Measurements from ENCODE around the gene TTC16.

GRCh38 chr9:127755061-127756060, 39.5 kb downstream of the TTC16 start:
- TF ChIP-seq CTCF (IDR thresholded peaks at IDR 0.05; ENCODE audit: low read depth, low read length): no peak
- no peak for TF ChIP-seq POLR2A (IDR thresholded peaks at IDR 0.05; ENCODE audit: extremely low read depth, insufficient read length)
- TF ChIP-seq MYC (IDR thresholded peaks at IDR 0.05; ENCODE audit: low read depth, low read length): no peak

All from NB4 (cell line).